ENCODE data around the gene BACH2. TPM values are rescaled to one million over a fixed set of nuclear protein-coding genes. Genes with fewer than 3 reads are reported as not detected.
A peak's percentile ranks its signal among the peaks of the same experiment; 100 is the strongest.

BACH2 gene
- total and polyA plus RNA-seq, 2 experiments from 2014 or later: under 0.01 TPM; not detected in 1

DNA sequence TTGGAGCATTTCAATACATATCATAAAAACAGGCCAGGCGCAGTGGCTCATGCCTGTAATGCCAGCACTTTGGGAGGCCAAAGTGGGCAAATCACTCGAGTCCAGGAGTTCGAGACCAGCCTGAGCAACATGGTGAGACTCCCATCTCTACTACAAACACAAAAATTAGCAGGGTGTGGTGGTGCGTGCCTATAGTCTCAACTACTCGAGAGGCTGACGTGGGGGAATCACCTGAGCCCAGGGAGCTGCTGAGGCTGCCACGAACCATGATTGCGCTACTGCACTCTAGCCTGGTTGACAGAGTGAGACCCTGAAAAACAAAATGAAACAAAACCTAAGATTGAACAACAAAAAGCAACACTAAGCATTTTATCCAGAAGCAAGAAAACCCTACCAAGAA lies 47.2 kb downstream of the BACH2 start:
- Histone ChIP-seq H3K36me3 (ENCODE audit: low read depth) (no peaks in the 10 kb centered on the region), H3K9me3 (ENCODE audit: low read depth) (no peaks in the 10 kb centered on the region), H3K4me1 (ENCODE audit: insufficient read depth) (no peaks in the 10 kb centered on the region), H3K27me3 (replicated peaks; ENCODE audit: insufficient read depth) (peaks cover 53% of the 10 kb centered on the region), H3K4me3 (no peak overlapping the region), H3K9ac (no peak overlapping the region), H4K20me1 (ENCODE audit: insufficient read depth) (no peaks in the 10 kb centered on the region), H3K79me2 (ENCODE audit: insufficient read depth) (no peaks in the 10 kb centered on the region), H3K4me2 (ENCODE audit: unreplicated experiment) (no peak overlapping the region), H3K9me2 (ENCODE audit: insufficient read depth) (no peaks in the 10 kb centered on the region), H3F3A (ENCODE audit: insufficient read depth) (no peaks in the 10 kb centered on the region), H3K27ac (no peak overlapping the region), H2AFZ (no peak overlapping the region)
- DNase-seq: no peak
- in situ Hi-C loops (cut with MboI): no loop called here
- TF ChIP-seq EZH2phosphoT487 (IDR thresholded peaks at IDR 0.05; ENCODE audit: insufficient read depth, low read depth) (no peak), EZH2 (IDR thresholded peaks at IDR 0.05; ENCODE audit: insufficient read depth, poor library complexity, severe bottlenecking) (no peak)
- WGBS, 2 experiments (ENCODE audit: low coverage in 1 of 2, low lambda C conversion rate in 2 of 2, missing lambda C conversion rate in 2 of 2): 96 to 98% methylated on average over 8 of the region's 8 CpGs

DNA sequence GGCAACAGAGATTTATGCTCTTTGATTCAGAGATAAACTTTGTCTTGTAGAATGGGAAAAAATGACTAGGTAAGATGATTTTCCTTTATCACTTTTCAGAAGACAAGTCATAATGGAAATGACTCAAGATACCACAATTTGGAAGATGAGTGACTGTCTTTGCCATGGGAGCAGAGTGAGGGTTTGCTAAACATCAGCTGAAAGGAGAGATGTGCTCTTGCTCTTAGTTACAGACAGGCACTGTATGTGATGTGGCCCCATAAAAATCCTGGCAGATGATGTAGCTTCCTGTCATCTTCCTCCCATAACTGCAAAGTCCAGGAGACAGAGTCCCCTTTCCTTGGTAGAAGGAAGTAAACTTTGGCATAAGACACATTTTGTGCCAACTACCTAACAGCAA lies 47.6 kb downstream of the BACH2 start:
- no peaks in the 10 kb centered on the region for H3K9me3 ChIP-seq (ENCODE audit: low read depth)
- H3K9me2 ChIP-seq (ENCODE audit: insufficient read depth): no peaks in the 10 kb centered on the region
- in situ Hi-C loops (cut with MboI): no loop called here
- H3K9ac ChIP-seq: no peak overlapping the region
- no peak overlapping the region for H2AFZ ChIP-seq
- H3K4me3 ChIP-seq: no peak overlapping the region
- H3K27me3 ChIP-seq (replicated peaks; ENCODE audit: insufficient read depth): peaks cover 53% of the 10 kb centered on the region
- no peaks in the 10 kb centered on the region for H3K4me1 ChIP-seq (ENCODE audit: insufficient read depth)
- no peak overlapping the region for H3K4me2 ChIP-seq (ENCODE audit: unreplicated experiment)
- H3K27ac ChIP-seq: no peak overlapping the region
- H3K79me2 ChIP-seq (ENCODE audit: insufficient read depth): no peaks in the 10 kb centered on the region
- DNase-seq: peak; percentile 36
- no peaks in the 10 kb centered on the region for H3F3A ChIP-seq (ENCODE audit: insufficient read depth)
- TF ChIP-seq EZH2 (IDR thresholded peaks at IDR 0.05; ENCODE audit: insufficient read depth, poor library complexity, severe bottlenecking) (no peak), EZH2phosphoT487 (IDR thresholded peaks at IDR 0.05; ENCODE audit: insufficient read depth, low read depth) (no peak)
- no peaks in the 10 kb centered on the region for H3K36me3 ChIP-seq (ENCODE audit: low read depth)
- no peaks in the 10 kb centered on the region for H4K20me1 ChIP-seq (ENCODE audit: insufficient read depth)

DNA sequence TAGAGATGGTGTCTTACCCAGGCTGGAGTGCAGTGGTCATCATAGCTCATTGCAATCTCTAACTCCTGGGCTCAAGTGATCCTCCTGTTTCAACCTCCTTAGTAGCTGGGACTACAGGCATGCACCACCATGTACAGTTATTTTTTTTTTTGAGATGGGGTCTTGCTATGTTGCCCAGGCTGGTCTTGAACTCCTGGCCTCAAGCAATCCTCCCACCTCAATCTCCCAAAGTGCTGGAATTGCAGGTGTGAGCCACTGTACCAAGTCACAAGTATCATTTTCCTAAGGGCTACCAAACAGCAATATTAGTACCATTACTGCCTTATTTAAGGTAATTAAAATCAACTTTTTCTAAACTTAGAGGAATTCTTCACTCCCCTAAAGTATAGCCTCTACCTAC lies 49.4 kb downstream of the BACH2 start:
- H3K27me3 ChIP-seq (replicated peaks; ENCODE audit: insufficient read depth): peaks cover 42% of the 10 kb centered on the region
- H3K4me2 ChIP-seq (ENCODE audit: unreplicated experiment): no peak overlapping the region
- H3F3A ChIP-seq (ENCODE audit: insufficient read depth): no peaks in the 10 kb centered on the region
- no peak overlapping the region for H3K27ac ChIP-seq
- no peak overlapping the region for H3K9ac ChIP-seq
- H3K9me3 ChIP-seq (ENCODE audit: low read depth): no peaks in the 10 kb centered on the region
- no peak for DNase-seq
- no peaks in the 10 kb centered on the region for H4K20me1 ChIP-seq (ENCODE audit: insufficient read depth)
- no peaks in the 10 kb centered on the region for H3K79me2 ChIP-seq (ENCODE audit: insufficient read depth)
- H3K9me2 ChIP-seq (ENCODE audit: insufficient read depth): no peaks in the 10 kb centered on the region
- TF ChIP-seq EZH2phosphoT487 (IDR thresholded peaks at IDR 0.05; ENCODE audit: insufficient read depth, low read depth): no peak
- TF ChIP-seq EZH2 (IDR thresholded peaks at IDR 0.05; ENCODE audit: insufficient read depth, poor library complexity, severe bottlenecking): no peak
- no peaks in the 10 kb centered on the region for H3K4me1 ChIP-seq (ENCODE audit: insufficient read depth)
- no peak overlapping the region for H3K4me3 ChIP-seq
- H2AFZ ChIP-seq: no peak overlapping the region
- no peaks in the 10 kb centered on the region for H3K36me3 ChIP-seq (ENCODE audit: low read depth)
- in situ Hi-C loops (cut with MboI): no loop called here

DNA sequence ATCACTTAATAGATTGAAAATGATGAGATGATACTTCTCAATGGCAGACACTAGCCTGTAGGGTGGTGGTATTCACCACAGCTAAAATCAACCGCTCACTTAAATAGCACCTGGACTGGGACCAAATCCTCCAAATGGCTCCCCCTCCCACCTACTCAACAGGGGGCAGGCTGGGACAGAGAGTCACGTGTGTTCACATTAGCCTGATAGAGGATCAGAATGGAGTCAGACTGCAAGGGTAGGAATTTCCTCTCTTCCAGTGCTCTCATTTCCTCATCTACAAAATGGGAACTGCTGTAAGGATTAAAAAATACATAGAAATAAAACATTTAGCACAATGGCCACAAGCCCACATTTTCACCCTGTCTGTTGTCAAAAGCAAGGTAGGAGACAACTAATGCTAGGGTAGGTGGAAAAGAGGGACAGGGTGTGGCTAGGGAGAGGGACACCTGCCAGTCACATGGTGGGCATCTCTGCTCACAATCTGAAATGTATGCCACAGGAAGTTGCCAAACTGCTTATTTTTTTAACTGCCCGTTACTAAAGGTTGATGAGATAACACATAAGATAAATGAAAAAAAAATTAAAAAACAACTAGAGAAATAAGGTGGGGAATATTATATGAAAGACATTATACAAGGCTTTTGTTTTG lies 55.3 kb downstream of the BACH2 start:
- no peak overlapping the region for H3K4me2 ChIP-seq (ENCODE audit: unreplicated experiment)
- WGBS, 2 experiments (ENCODE audit: low coverage in 1 of 2, low lambda C conversion rate in 2 of 2, missing lambda C conversion rate in 2 of 2): 72 to 77% methylated on average over 3 of the region's 3 CpGs
- TF ChIP-seq EZH2 (IDR thresholded peaks at IDR 0.05; ENCODE audit: insufficient read depth, poor library complexity, severe bottlenecking) (no peak), EZH2phosphoT487 (IDR thresholded peaks at IDR 0.05; ENCODE audit: insufficient read depth, low read depth) (no peak)

More for the DNA sequence above, 55.3 kb downstream of the BACH2 start:
- no peaks in the 10 kb centered on the region for H3K4me1 ChIP-seq (ENCODE audit: insufficient read depth)
- no peaks in the 10 kb centered on the region for H3F3A ChIP-seq (ENCODE audit: insufficient read depth)
- no peak for DNase-seq
- no peaks in the 10 kb centered on the region for H3K9me3 ChIP-seq (ENCODE audit: low read depth)
- H3K4me3 ChIP-seq: no peak overlapping the region
- H3K27ac ChIP-seq: no peak overlapping the region
- no peak overlapping the region for H2AFZ ChIP-seq
- in situ Hi-C loops (cut with MboI): no loop called here
- H3K36me3 ChIP-seq (ENCODE audit: low read depth): no peaks in the 10 kb centered on the region
- no peak overlapping the region for H3K9ac ChIP-seq
- H3K27me3 ChIP-seq (replicated peaks; ENCODE audit: insufficient read depth): peaks cover 36% of the 10 kb centered on the region; the same call in 1 of the 2 replicates
- no peaks in the 10 kb centered on the region for H3K9me2 ChIP-seq (ENCODE audit: insufficient read depth)
- H4K20me1 ChIP-seq (ENCODE audit: insufficient read depth): no peaks in the 10 kb centered on the region
- no peaks in the 10 kb centered on the region for H3K79me2 ChIP-seq (ENCODE audit: insufficient read depth)

All from GM23248 (cell line).